Caki2 (cell line): ENCODE measurements around the gene PHF19. TPM values are rescaled to one million over a fixed set of nuclear protein-coding genes. Genes with fewer than 3 reads are reported as not detected.

Experiments
- DNase-seq: peaks from one replicate; pipeline ENCODE4 v3.0.0-alpha.2; 2015; ENCODE audit warnings: low read depth
- in situ Hi-C: cut with HindIII; loops from 2 replicates; pipeline ENCODE4 v1.10.0; 2016; ENCODE audit warnings: low sequenced_read_pairs, low pct_unique_long_range_greater_than_20kb, mixed read lengths
- total RNA-seq: library from RNA; depleted of rRNA; stranded (reverse); fragments of >200 nt; shearing (Covaris generic); gene quantifications from 2 replicates; pipeline ENCODE4 v1.2.3, GENCODE V29; 2014; ENCODE audit warnings: low replicate concordance

The PHF19 gene
- total RNA-seq, 1 experiment from 2014 or later = 47.7 TPM

GRCh38 chr9:120915854-120916470 lies 39.0 kb upstream of the PHF19 start:
- no peak for DNase-seq
- in situ Hi-C loops = no loop called here

GRCh38 chr9:120914953-120915352 lies 38.0 kb upstream of the PHF19 start:
- no peak for DNase-seq
- in situ Hi-C loops = no loop called here

DNA sequence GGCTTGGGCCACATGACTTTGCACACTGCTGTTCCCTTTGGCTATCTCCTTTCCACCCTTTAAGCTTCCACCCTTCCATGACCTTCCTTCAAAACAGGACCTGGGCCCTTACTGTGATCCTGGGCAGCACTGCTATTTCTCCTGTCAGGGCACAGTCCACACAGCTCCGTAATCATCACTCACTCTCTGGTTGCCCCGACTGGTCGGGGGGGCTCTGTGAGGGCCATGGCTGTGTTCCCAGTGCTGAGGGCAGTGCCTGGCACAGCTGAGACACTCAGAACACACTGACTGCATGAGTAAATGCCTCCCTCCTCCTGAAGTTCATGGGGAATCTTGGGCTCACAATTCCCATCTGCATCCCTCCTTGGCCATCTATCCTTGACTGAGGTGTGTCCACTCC lies 37.4 kb upstream of the PHF19 start:
- no peak for DNase-seq
- in situ Hi-C loops = no loop called here

DNA sequence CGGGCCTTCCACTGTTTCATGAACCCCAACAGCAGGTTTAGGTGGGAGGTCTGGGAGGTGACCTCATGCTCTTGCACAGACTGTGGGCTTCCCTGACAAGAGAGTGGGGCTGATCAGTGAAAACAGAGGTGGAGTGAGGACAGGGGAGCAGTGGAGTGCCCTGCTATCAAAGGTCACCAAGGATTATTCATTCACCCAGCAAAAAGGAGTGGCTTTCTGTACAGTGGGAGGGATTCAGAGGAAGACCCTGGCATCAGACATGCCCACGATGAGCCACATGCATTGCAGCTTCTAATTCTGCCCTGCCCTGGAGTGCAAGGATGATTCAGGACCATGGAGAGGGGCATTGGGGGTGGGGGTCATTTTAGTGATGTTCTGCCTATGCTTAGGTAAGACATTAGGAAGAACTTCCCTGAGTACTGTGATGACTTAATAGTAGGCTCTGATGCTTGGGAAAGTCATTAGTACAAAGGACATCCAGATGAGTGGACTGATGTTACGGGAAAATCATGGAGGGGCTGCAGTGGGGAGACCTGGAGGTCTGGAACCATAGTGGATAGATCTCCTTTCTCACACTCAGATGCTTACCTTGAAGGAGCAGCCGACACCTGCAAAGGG lies 36.8 kb upstream of the PHF19 start:
- DNase-seq = no peak
- in situ Hi-C loops = no loop called here

- in situ Hi-C loops = no loop called here
Observed at GRCh38 chr9:120912958-120913646, 36.1 kb upstream of the PHF19 start.

DNA sequence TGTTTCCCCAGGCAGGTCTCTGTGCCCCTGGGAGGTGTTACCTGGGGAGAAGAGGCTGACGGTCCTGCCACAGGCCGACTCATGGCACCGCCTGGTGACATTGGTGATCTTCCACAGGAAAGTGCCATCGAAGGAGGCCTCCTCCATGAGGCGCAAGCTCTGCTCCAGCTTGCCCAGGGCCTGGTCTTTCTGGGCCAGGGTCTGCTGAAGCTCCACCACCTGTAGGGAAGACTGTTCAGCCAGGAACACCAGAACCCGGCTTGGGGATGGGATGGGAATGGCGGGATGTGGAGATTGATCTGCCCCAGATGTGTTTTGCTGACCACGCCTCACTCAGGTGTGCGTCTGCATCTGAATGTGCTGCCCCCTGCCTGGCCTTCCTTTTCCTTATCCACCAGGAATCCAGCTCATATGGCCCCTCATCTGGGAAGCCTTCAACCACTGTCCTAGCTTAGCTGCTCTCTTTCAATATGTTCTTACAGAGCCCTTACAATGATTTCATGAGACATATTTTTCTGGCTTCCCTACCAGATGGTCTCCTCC lies 34.4 kb upstream of the PHF19 start:
- in situ Hi-C loops = no loop called here
- no peak for DNase-seq

More at GRCh38 chr9:120912958-120913646, 36.1 kb upstream of the PHF19 start:
- no peak for DNase-seq

DNA sequence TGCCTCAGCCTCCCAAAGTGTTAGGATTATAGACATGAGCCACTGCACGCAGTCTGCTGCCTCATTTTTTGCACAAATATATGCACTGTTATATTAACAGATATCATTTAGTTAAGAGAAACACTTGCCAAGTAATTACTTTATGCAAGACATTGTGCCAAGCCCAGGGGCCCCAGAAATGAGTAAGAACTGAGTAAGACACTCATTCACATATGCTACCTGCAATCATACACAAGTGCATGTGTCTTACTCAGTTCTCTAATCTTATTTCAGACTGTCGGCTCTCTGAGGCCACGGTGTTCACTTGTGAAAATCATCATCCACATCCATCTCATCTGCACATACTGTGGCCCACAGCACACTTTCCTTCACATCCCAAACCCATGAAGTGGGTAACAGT lies 33.7 kb upstream of the PHF19 start:
- no peak for DNase-seq
- in situ Hi-C loops = no loop called here

DNA sequence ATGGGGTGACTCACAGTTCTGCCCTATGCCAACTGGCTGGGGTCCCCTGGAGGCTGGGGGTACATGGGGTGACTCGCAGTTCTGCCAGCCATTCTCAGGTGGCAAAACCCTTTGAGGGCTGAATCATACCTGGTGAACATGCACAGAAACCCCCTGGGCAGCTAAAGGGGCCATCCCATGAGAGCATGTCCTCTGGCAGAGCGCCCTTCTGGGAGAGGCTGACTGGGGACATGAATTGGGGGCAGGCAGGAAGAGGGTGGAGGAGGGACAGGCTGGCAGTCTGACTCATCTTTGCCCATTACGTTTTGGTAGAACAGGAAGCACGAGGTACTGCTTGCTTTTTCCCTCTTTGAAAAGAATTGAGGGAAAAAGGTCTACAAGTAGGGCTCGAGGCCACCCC lies 32.9 kb upstream of the PHF19 start:
- in situ Hi-C loops = no loop called here
- DNase-seq = no peak

GRCh38 chr9:120905315-120906164 lies 28.6 kb upstream of the PHF19 start:
- in situ Hi-C loops = no loop called here
- no peak for DNase-seq

DNA sequence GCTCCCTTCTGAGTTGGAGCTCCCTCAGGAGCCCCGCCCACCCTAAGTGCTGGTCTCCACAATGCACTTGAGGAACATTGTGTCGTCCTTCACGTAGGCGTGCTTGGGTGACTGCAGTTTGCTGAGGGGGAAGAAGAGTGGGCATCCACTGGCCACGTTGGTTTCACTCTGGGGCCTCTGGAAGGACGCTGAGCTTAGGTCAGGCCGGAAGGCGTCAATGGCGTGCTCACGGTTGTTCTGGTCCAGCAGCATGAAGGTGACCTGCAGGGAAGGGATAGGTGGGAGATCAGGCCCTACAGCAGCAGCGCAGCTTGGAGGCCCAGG lies 28.0 kb upstream of the PHF19 start:
- DNase-seq = no peak
- in situ Hi-C loops = no loop called here

DNA sequence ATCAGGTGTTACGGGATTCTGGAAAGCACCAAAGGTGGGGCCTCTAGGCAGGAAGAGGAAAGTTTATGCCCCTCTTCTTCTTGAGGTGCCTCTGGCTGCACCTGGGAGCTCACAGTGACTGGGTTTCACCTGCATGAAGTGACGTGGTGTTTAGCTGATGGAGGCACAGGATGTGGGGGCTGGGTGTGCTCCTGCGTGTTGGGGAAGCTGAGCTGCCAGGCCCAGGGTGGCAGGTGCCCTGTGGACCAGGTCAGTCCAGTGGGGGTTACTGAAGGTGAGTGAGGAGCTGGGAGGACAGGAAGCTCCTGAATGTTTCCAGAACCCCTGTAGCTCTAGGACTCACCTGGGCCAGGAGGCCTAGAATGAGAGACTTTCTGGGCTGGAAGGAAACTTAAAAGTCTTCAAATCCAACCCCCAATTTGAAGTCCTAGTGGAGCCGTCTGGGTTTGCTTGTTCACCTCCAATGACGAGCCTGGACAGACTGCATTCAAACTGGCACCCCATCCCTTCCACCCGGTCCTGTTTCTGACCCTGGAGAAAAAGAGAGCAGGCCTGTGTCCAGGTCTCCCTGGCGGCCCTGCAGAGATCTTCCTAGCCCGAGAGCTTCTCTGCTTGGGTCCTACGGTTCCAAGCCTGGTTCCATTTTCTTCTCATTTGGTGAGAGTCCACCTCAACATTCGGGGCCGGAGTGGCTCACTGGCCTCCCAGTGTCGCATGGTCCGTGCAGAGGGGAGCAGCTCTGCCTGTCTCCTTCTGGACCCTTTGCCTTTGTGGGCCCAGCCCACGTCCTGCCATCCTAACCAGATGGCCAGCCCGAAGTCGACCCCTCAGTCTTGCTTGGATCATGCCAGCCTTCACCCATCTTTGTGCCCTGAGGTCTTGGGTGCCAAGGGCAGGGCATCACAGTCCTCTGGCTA lies 27.3 kb upstream of the PHF19 start:
- in situ Hi-C loops = no loop called here
- DNase-seq = no peak

DNA sequence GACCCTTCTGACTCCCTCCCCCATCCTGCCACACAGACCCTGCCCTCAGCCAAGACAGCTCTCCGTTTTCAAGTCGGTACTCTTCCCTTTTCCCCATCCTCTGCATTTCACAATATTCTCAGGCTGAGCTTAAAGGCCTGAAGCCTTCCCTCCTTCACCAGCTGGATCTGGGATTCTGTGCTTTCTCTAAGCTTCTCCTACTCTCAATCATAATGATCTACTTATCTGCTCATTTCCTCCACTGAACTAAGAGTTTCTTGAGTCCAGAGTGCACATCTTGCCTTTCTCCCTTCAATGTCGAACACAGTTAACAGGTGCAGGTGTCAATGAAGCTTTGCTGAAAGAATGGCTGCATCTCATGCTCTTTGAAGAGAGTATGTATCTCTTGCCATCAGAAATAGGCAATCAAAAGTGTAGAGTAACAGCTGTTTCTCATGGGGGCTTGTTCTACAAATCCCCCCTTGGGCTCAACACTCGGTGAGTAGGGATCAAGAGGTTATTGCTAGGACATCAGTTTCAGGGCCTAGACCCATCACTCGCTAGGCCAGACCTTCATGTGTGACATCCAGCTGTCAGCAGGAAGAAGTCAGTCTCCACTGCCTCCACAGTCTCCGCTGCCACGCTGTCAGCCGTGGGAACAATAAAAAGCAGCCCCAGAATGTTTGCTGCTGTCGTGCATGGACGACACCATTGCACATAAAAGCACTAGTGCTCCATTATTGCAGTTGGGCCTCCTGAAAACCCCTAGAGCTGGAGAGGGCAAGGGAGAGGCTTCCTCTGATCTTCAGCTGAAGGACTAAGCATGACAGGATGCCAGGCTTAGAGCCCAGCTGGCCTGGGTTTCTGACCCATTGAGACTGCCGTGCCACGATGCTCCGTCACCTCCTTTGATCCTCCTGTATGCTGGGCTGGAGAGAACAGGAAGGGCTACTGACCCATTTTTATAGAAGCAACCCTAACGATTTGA lies 25.9 kb upstream of the PHF19 start:
- in situ Hi-C loops = no loop called here
- no peak for DNase-seq

GRCh38 chr9:120901755-120902568 lies 25.0 kb upstream of the PHF19 start:
- in situ Hi-C loops = no loop called here
- DNase-seq = no peak

DNA sequence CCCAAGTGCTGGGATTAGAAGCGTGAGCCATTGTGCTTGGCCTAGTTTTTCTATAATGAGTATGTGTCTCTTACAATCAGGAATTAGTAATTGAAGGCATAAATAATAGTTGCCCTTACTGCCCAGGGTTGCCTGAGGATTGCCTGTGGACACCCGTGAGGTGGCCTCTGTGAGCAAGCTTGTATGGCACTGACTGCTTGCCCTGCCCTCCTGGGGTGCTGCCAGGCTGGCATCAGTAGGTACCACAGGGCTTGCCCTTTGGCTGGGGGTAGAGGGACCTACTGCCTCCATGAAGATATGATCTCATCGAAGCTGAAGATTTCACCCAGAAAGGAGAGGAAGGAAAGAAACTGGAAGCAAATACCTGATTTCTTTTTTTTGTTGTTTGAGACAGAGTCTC lies 23.8 kb upstream of the PHF19 start:
- no peak for DNase-seq
- in situ Hi-C loops = no loop called here

DNA sequence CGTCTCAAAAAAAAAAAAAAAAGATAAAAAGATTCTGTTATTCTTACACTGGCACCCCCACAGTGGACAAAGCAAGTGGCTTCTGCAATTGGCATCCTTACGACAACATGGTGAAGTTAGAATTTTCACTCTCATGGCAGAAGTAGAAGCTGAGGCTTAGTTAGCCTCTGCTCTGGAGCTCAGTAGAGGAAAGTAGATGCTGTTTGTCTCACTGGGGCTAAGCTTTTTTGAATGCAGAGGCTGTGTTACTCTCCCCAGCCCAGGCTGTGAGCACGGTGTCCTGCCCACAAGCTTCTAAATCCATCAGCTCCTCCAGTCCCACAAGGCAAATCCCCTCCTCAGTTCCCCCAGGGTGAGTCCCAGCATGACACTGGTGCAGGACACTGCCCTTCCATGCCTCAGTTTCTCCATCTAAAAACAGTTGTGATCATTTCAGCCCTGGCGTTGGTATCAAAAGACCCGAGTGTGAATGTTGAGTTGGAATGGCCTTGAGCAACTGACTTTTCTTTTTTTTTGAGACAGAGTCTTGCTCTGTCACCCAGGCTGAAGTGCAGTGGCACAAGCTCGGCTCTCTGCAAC lies 22.6 kb upstream of the PHF19 start:
- in situ Hi-C loops = no loop called here
- DNase-seq = no peak

- in situ Hi-C loops = no loop called here
- no peak for DNase-seq
Observed at GRCh38 chr9:120898396-120898795, 21.4 kb upstream of the PHF19 start.
